ENCODE measurements around the gene CARD8.
"Not testable (repeated sequence)": the region's sequence is repeated elsewhere in the genome, so short reads cannot be mapped to it uniquely, and the experiment has no call there.

CARD8 gene

GRCh38 chr19:48260359-48260714, 4.6 kb upstream of the CARD8 start:
- not testable (repeated sequence) for DNase-seq

GRCh38 chr19:48258992-48259391, 3.3 kb upstream of the CARD8 start:
- not testable (repeated sequence) for DNase-seq

GRCh38 chr19:48258350-48258749, 2.6 kb upstream of the CARD8 start:
- DNase-seq, result no peak

- DNase-seq, result no peak
These were observed 1.2 kb downstream of the CARD8 start for GRCh38 chr19:48254529-48254970.

- DNase-seq, result no peak
These were observed 1.7 kb downstream of the CARD8 start for GRCh38 chr19:48253999-48254398.

- DNase-seq, result no peak
These were observed 3.1 kb downstream of the CARD8 start for GRCh38 chr19:48252609-48253008.

- no peak for DNase-seq
These were observed 5.3 kb downstream of the CARD8 start for GRCh38 chr19:48250290-48251025.

GRCh38 chr19:48249502-48250014, 6.2 kb downstream of the CARD8 start:
- DNase-seq, result no peak

GRCh38 chr19:48248081-48248833, 7.5 kb downstream of the CARD8 start:
- no peak for DNase-seq

- no peak for DNase-seq
These were observed 8.5 kb downstream of the CARD8 start for GRCh38 chr19:48247212-48247611.

GRCh38 chr19:48246101-48246500, 9.6 kb downstream of the CARD8 start:
- no peak for DNase-seq

- DNase-seq, result peak; percentile 4
These were observed 11.4 kb downstream of the CARD8 start for GRCh38 chr19:48244281-48244680.

- DNase-seq, result not testable (repeated sequence)
These were observed 13.9 kb downstream of the CARD8 start for GRCh38 chr19:48241771-48242170.

GRCh38 chr19:48239582-48240141, 16.1 kb downstream of the CARD8 start:
- DNase-seq, result no peak

GRCh38 chr19:48239120-48239519, 16.6 kb downstream of the CARD8 start:
- DNase-seq, result no peak

- no peak for DNase-seq
These were observed 18.7 kb downstream of the CARD8 start for GRCh38 chr19:48237057-48237456.

GRCh38 chr19:48230555-48231129, 25.1 kb downstream of the CARD8 start:
- DNase-seq, result no peak

- no peak for DNase-seq
These were observed 34.1 kb downstream of the CARD8 start for GRCh38 chr19:48221628-48222027.

GRCh38 chr19:48220784-48221183, 34.9 kb downstream of the CARD8 start:
- DNase-seq, result not testable (repeated sequence)

- DNase-seq, result peak; percentile 28
These were observed 36.7 kb downstream of the CARD8 start for GRCh38 chr19:48218997-48219396.

- no peak for DNase-seq
These were observed 38.8 kb downstream of the CARD8 start for GRCh38 chr19:48216933-48217332.

GRCh38 chr19:48213959-48214358, 41.8 kb downstream of the CARD8 start:
- no peak for DNase-seq

- DNase-seq, result no peak
These were observed 45.7 kb downstream of the CARD8 start for GRCh38 chr19:48210005-48210404.

Measured in fibroblast of upper back skin (primary cell).